Right cardiac atrium (tissue), 5 donors: ENCODE results near the gene CIBAR2. TPM values are rescaled to one million over a fixed set of nuclear protein-coding genes. Genes with fewer than 3 reads are reported as not detected.
A peak's percentile ranks its signal among the peaks of the same experiment; 100 is the strongest.

Experiments
- ATAC-seq, 2 donors: fragments of 200-7000 bp; cut with Tn5 transposase; one replicate each; pipeline versions ENCODE4 v1.8.0 to v1.9.1; 2020; ENCODE audit warnings: moderate library complexity in 2 of 2, mild to moderate bottlenecking in 1 of 2
- DNase-seq, 3 donors: peaks; one replicate each; pipeline ENCODE4 v3.0.0-alpha.2; 2020
- H3K27ac ChIP-seq: one replicate; pipeline ENCODE4 v1.5.1; 2013; ENCODE audit warnings: mild to moderate bottlenecking, low read length, control low read depth, moderate library complexity
- H3K27me3 ChIP-seq: one replicate; pipeline ENCODE4 v1.6.1; 2013; ENCODE audit not compliant: control insufficient read depth, insufficient read depth
- H3K4me1 ChIP-seq: one replicate; pipeline ENCODE4 v1.6.1; 2013; ENCODE audit warnings: low read length; ENCODE audit not compliant: control insufficient read depth, insufficient read depth
- H3K4me3 ChIP-seq: one replicate; pipeline ENCODE4 v1.5.1; 2013; ENCODE audit warnings: low read length, control low read depth
- H3K9me3 ChIP-seq: one replicate; pipeline ENCODE4 v1.6.1; 2013; ENCODE audit warnings: low read length; ENCODE audit not compliant: control insufficient read depth
- WGBS: extraction: QIAGEN DNeasy Blood & Tissue Kit; methylation state at CpG from one replicate; pipeline ENCODE4 v1.1.7; 2013; 5-methylcytosine and 5-hydroxymethylcytosine counted together
- intact Hi-C, 4 donors: fragments of 100-400 bp; cut with DNase I; formaldehyde crosslinking; loops; one replicate each; pipeline versions ENCODE4 v1.11.0 to v1.14.0; 2022 to 2023
- polyA plus RNA-seq: library from polyadenylated mRNA; stranded (reverse); fragments of 200-250 nt; gene quantifications from one replicate; pipeline ENCODE4 v1.2.3, GENCODE V29; 2013
- total RNA-seq, 4 donors: library from RNA; stranded (reverse); fragmentation: NEBNext Ultra II Directional; extraction: Animal tissue kit (Norgen Biotek cat#: 25700); gene quantifications; one replicate each; pipeline ENCODE4 v1.2.1, GENCODE V29; 2021
- donor health status: healthy with polysubstance abuse.
- donor health status: DM: no; HTN: yes; CAD: no.
- donor health status: DM: no; HTN: no; CAD: no.
- donor health status: DM: no; HTN: yes; CAD: no; lungs with severe emphysema.
- donor health status: DM: yes; HTN: yes; CAD: no.

Gene CIBAR2
- total and polyA plus RNA-seq, 5 donors = 0.09 TPM; not detected in 4

DNA sequence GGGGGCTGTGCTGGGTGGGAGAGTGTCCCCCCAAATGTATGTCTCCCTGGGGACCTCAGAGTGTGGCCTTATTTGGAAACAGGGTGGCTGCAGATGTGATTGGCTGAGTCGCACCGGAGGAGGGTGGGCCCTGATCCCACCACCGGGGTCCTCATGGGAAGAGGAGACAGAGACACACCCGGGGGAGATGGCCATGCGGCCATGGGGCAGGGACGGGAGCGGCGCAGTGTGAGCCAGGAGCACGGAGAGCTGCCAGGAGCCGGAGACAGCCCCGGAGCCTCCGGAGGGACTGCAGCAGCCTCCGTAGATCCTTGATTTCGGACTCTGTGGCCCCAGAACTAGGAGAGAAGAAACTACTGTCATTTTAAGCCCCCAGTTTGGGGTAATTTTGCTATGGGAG, 1.6 kb upstream of the CIBAR2 start:
- Histone ChIP-seq H3K4me1 (no peaks in the 10 kb centered on the region), H3K27me3 (no peaks in the 10 kb centered on the region), H3K4me3 (no peak overlapping the region), H3K9me3 (no peaks in the 10 kb centered on the region), H3K27ac (no peak overlapping the region)
- intact Hi-C loops = loop anchor here in 3 of 4 donors (5.0 to 10.0 kb wide), 5 partner anchors 131 to 601 kb away; no protein-coding TSS in a partner anchor
- ATAC-seq (peak in 1 of 2 donors; percentile 3), DNase-seq (peak in 1 of 3 donors; percentile 58)
- 74% methylated on average over 14 of the region's 14 CpGs for WGBS

DNA sequence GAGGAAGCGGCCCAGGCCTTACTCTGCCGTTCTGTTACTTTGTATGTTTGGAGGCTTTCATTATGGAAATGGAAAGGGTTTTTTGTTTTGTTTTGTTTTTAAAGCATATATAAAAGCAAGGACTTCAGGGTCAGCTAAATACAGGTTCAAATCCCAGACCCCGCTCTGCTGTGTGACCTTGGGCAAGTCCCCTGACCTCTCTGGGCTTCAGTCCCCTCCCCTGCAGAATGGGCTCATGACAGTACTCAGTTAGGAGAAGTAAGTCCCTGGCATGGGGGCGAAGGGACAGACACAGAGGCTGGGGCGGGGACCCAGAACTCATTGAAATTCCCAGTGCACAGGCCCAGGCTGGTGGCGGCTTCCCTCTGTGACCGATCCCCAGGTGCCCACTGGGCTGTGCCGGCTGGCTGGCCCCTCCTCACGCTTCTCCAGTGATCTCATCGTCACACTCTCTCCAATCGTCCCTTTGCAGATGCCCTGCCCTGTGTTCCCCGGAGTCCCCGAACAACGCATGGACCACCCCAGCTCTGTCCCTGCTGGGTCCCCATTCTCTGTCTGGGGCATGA, 979 bp upstream of the CIBAR2 start:
- intact Hi-C loops = loop anchor here in 3 of 4 donors (5.0 to 10.0 kb wide), 5 partner anchors 132 to 602 kb away; no protein-coding TSS in a partner anchor
- H3K27ac ChIP-seq = no peak overlapping the region
- WGBS = 82% methylated on average over 14 of the region's 14 CpGs
- no peaks in the 10 kb centered on the region for H3K27me3 ChIP-seq
- H3K4me1 ChIP-seq = no peaks in the 10 kb centered on the region
- ATAC-seq (no peak), DNase-seq (peak in 1 of 3 donors; percentile 52)
- H3K9me3 ChIP-seq = no peaks in the 10 kb centered on the region
- H3K4me3 ChIP-seq = no peak overlapping the region

DNA sequence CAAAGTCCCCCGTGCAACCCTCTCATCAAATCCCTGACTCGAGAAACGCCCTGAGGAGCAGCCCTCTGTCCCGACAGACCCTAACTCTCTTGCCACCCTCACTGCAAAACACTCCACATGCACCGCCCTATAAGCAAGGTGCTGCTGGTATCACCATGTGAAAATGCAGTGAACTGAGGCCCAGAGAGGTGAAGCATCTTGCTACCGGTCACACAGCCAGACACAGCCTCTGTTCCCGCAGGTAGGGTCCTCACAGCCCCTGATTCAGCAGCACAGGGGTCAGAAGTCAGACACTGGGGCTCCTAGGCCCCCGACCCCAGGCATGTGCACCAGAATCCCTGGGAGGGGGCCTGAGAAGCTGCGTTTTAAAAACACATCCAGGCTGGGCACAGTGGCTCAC, 1.1 kb downstream of the CIBAR2 start:
- Histone ChIP-seq H3K27ac (no peak overlapping the region), H3K27me3 (no peaks in the 10 kb centered on the region), H3K4me1 (no peaks in the 10 kb centered on the region), H3K9me3 (no peaks in the 10 kb centered on the region), H3K4me3 (no peak overlapping the region)
- no peak for DNase-seq
- ATAC-seq = no peak
- intact Hi-C loops = loop anchor here in 3 of 4 donors (5.0 to 10.0 kb wide), 5 partner anchors 134 to 604 kb away; no protein-coding TSS in a partner anchor
- WGBS = 94% methylated on average over 9 of the region's 9 CpGs

DNA sequence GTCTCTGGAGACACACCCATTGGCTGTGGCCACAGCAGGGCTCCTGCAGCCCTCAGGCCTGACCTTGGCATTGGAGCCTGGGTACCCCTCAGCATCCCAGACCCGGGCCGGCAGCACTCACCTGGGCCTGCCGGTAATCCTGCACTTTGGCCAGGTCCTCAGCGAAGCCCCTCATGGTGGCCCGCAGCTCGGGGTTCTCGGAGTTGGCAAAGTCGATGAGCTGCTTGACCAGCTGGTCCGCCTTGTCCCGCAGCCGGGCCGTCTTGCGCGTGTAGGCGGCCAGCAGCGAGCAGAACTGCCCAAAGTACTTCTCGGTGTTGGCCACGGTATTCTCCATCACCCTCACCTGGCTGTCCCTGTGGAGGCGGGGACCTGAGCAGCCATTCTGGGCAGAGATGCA, 2.2 kb downstream of the CIBAR2 start:
- no peaks in the 10 kb centered on the region for H3K4me1 ChIP-seq
- 97% methylated on average over 19 of the region's 19 CpGs for WGBS
- no peak overlapping the region for H3K27ac ChIP-seq
- H3K4me3 ChIP-seq = no peak overlapping the region
- DNase-seq = peak in 1 of 3 donors; percentile 42
- intact Hi-C loops = loop anchor here in 3 of 4 donors (5.0 to 10.0 kb wide), 5 partner anchors 135 to 605 kb away; no protein-coding TSS in a partner anchor
- no peaks in the 10 kb centered on the region for H3K27me3 ChIP-seq
- H3K9me3 ChIP-seq = no peaks in the 10 kb centered on the region
- no peak for ATAC-seq

DNA sequence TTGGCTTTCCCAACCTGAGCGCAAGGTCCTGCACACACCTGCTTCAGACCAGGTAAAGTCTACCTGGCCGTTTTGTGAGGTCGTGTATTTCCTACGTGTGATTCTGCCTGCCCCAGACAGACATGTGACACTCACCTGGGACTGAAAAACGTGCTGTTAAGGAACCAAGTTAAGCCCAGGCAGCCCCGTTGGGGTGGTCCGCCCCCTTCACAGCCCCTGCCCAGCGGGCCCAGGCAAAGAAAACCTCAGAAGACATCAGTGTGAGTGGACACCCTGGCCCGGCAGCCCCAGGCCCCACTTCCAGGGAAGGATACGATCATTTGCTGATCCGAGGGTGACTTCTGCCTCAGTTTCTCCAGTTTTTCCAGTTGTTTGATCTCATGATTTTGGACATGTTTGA, 4.7 kb downstream of the CIBAR2 start:
- intact Hi-C loops = no loop called here
- no peak for ATAC-seq
- 82% methylated on average over 11 of the region's 11 CpGs for WGBS

DNA sequence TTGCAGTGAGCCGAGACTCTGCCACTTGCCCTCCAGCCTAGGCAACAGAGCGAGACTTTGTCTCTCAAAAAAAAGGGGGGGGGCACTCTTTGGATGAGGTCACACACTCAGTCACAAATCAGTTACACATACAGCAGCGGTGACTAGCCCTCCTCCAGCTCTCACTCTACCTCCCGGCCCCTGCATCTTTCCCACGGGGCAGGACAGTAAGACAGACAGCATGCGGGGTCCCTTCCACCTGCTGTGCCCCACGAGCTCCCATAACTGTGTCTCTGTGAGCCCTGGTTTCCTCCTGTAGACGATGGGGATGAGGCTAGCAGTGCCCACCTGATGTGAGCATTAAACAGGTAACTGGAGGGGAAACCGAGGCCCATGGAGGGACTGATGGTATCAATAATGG, 5.2 kb downstream of the CIBAR2 start:
- H3K27me3 ChIP-seq = no peaks in the 10 kb centered on the region
- H3K27ac ChIP-seq = no peak overlapping the region
- DNase-seq = no peak
- no peaks in the 10 kb centered on the region for H3K9me3 ChIP-seq
- no peak for ATAC-seq
- H3K4me3 ChIP-seq = no peak overlapping the region
- intact Hi-C loops = no loop called here
- no peaks in the 10 kb centered on the region for H3K4me1 ChIP-seq
- 82% methylated on average over 9 of the region's 9 CpGs for WGBS

More for the DNA sequence above, 4.7 kb downstream of the CIBAR2 start:
- H3K4me1 ChIP-seq = no peaks in the 10 kb centered on the region
- no peak for DNase-seq
- no peak overlapping the region for H3K27ac ChIP-seq
- no peaks in the 10 kb centered on the region for H3K27me3 ChIP-seq
- H3K9me3 ChIP-seq = no peaks in the 10 kb centered on the region
- no peak overlapping the region for H3K4me3 ChIP-seq

DNA sequence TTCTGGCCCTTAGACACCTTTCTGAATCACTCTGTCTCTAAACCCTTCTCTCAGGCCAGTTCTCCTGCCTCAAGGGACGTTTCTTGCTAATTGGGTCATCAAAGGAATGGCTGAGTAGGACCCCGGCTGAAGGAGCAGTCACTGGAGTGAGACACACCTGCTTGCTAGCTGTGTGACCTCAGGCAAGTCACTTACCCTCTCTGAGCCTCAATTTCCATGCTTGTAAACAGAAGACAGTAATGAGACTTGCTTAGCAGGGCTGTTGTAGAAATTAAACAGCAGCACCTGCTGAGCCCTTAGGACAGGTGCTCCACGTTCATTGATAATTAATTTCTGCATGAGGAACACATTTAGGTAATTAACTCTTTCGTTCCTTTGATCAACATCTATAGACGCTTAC, 6.8 kb downstream of the CIBAR2 start:
- ATAC-seq (no peak), DNase-seq (no peak)
- Histone ChIP-seq H3K4me3 (no peak overlapping the region), H3K27me3 (no peaks in the 10 kb centered on the region), H3K27ac (no peak overlapping the region), H3K4me1 (no peaks in the 10 kb centered on the region), H3K9me3 (no peaks in the 10 kb centered on the region)
- intact Hi-C loops = no loop called here
- WGBS = 78% methylated on average over 5 of the region's 5 CpGs

DNA sequence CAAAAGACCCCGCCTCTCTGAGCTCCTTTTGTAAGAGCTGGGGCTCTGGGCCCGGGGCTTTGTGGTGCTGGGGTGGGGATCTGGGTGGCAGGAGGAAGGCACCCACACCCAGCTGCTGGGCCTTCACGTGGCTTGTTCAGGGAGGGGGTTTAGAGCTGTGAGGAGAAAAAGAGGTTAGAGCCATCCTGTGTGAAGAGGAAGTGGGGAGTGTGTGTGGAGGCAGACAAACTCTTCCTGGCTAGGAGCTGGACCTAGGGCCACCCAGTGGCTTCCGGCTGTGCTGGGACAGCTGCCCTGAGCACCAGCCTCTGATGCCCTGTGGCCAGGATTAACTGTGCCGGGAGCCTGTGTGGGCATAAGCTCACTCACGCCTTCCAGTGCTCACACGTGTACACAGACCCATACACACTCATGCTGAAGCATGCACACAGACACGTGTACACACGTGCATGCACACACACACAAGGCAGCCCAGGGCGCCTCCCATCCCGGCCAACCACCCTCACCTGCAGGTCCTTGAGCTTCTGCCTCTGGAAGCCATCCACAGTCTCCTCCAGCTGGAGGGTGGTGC, 7.4 kb downstream of the CIBAR2 start:
- DNase-seq (peak in 1 of 3 donors; percentile 49), ATAC-seq (peak; percentile 35 to 47)
- intact Hi-C loops = no loop called here
- H3K9me3 ChIP-seq = no peaks in the 10 kb centered on the region
- H3K4me1 ChIP-seq = no peaks in the 10 kb centered on the region
- WGBS = 65% methylated on average over 11 of the region's 11 CpGs
- H3K27ac ChIP-seq = no peak overlapping the region
- H3K27me3 ChIP-seq = no peaks in the 10 kb centered on the region
- H3K4me3 ChIP-seq = no peak overlapping the region

DNA sequence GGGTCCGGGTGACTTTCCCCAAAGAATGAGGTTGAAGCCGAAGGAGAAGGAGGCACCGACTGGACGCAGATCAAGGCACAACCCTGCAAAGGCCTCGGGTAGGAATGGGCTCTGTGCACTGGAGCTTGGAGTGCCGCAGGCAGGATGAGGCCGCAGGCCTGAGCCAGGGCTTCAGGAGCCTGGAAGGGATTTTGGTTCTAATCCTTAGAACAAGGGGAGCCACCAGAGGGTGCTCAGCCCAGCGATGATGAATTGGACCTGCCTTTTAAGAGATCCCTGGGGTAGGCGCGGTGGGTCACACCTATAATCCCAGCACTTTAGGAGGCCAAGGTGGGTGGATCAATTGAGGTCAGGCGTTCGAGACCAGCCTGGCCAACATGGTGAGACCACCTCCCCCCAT, 8.1 kb downstream of the CIBAR2 start:
- WGBS = 88% methylated on average over 12 of the region's 12 CpGs
- DNase-seq (peak in 1 of 3 donors; percentile 37), ATAC-seq (no peak)
- H3K9me3 ChIP-seq = no peaks in the 10 kb centered on the region
- intact Hi-C loops = no loop called here
- H3K4me1 ChIP-seq = no peaks in the 10 kb centered on the region
- H3K4me3 ChIP-seq = no peak overlapping the region
- no peak overlapping the region for H3K27ac ChIP-seq
- H3K27me3 ChIP-seq = no peaks in the 10 kb centered on the region

DNA sequence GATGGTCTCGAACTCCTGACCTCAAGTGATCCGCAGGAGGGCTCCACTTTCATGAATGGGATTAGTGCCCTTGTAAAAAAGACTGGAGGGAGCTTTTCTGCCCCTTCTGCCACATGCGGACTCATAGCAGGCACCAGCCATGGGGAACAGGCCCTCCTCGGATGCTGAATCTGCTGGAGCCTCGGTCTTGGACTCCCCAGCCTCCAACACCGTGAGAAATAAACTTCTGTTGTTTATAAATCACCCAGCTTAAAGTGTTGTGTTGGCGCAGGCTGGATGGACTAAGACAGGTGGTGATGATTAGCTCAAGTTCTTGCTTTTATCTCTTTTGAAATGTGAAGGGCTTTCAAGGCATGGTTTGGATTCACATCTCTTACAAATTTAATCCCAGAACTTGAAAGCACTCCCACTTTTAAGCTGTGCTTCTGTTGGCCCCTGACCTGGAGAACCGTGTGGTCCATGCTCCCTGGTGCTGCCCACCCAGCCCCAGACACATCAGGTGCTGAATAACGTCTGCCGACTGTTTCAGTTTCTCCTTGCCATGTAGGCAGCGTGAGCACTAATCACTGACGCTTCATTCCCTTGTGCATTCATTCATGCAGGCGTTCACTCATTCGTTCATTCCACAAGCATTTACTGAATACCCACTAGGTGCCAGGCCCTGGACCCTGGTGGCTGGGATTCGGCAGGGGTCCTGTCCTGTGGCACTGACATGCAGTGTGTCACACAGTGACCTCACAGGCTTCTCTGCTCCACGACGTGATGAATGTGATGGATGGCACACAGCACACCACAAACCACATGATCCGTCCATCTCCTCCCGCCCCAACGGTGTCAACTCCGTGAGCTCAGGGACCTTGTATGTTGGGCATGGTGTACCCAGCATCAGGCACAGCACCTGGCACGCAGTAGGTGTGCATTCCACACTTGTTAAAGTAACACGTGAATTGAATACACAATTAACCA, 8.9 kb downstream of the CIBAR2 start:
- DNase-seq (no peak), ATAC-seq (no peak)
- intact Hi-C loops = no loop called here
- Histone ChIP-seq H3K9me3 (no peaks in the 10 kb centered on the region), H3K27me3 (no peaks in the 10 kb centered on the region), H3K4me1 (no peaks in the 10 kb centered on the region), H3K4me3 (no peak overlapping the region), H3K27ac (no peak overlapping the region)
- WGBS = 88% methylated on average over 23 of the region's 23 CpGs
